ENCODE results near the gene MAP3K20. TPM values are rescaled to one million over a fixed set of nuclear protein-coding genes. Genes with fewer than 3 reads are reported as not detected.

Gene MAP3K20
- total RNA-seq, 2 experiments from 2014 or later: 15.6 to 16.0 TPM

GRCh38 chr2:173232956-173233744, 157.5 kb downstream of the MAP3K20 start:
- no peak for ATAC-seq
- H3K27ac Mint-ChIP-seq: no peak overlapping the region

DNA sequence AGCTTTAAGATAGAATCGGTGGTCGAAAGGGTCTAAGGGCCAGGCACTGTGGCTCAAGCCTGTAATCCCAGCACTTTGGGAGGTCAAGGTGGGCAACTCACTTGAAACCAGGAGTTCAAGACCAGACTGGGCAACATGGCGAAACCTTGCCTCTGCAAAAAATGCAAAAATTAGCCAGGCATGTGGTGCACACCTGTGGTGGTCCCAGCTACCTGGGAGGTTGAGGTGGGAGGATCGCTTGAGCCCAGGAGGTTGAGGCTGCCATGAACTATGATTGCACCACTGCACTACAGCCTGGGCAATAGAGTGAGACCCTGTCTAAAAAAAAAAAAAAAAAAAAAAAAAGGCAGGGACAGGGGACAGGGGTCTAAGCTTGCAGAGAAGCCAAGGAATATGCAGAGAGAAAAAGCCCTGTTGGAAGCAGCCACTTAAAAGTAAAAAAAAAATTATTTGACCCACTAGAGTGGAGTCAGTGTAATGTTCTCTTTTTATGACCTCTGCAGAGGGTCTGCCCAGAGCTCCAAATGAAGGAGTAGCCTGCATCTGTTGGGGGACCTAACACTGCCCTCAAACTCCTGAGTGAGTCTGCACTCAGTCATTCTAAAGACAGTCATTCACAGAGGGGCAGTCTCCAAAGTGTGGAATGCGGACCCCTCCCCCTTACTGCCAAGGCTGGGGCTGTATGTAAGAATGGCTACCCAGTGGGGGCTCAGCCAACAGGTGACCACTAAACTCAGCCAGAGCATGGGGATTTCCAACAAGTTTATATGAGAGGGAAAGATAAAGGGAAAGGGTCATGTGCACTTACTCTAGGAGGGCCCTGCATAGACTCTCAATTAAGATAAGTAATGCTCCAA, 160.5 kb downstream of the MAP3K20 start:
- Mint-ChIP-seq H3K36me3 (ENCODE audit: low read depth) (peaks cover 8% of the 10 kb centered on the region), H3K9me3 (ENCODE audit: insufficient read depth) (no peaks in the 10 kb centered on the region), H3K27ac (no peak overlapping the region), H3K4me3 (no peak overlapping the region), H3K27me3 (ENCODE audit: low read depth) (no peaks in the 10 kb centered on the region), H3K4me1 (ENCODE audit: low read depth) (peaks cover 12% of the 10 kb centered on the region)
- CTCF ChIA-PET: no interaction called here
- ATAC-seq: no peak
- POLR2A ChIA-PET: no interaction called here
- DNase-seq: no peak

More at GRCh38 chr2:173232956-173233744, 157.5 kb downstream of the MAP3K20 start:
- Mint-ChIP-seq H3K4me3 (no peak overlapping the region), H3K27me3 (ENCODE audit: low read depth) (peaks cover 2% of the 10 kb centered on the region), H3K4me1 (ENCODE audit: low read depth) (peaks cover 9% of the 10 kb centered on the region), H3K36me3 (ENCODE audit: low read depth) (peaks cover 8% of the 10 kb centered on the region), H3K9me3 (ENCODE audit: insufficient read depth) (no peaks in the 10 kb centered on the region)
- no peak for DNase-seq
- CTCF ChIA-PET: interaction anchor here (1.7 kb wide), 1 partner anchor 14 kb away, joined by 7 read pairs; no protein-coding TSS in a partner anchor
- POLR2A ChIA-PET: no interaction called here

- H3K27ac Mint-ChIP-seq: no peak overlapping the region
- peaks cover 9% of the 10 kb centered on the region for H3K4me1 Mint-ChIP-seq (ENCODE audit: low read depth)
- POLR2A ChIA-PET: no interaction called here
- no peak overlapping the region for H3K4me3 Mint-ChIP-seq
- no peak for DNase-seq
- CTCF ChIA-PET: no interaction called here
- no peak for ATAC-seq
- H3K36me3 Mint-ChIP-seq (ENCODE audit: low read depth): peaks cover 6% of the 10 kb centered on the region
- no peaks in the 10 kb centered on the region for H3K9me3 Mint-ChIP-seq (ENCODE audit: insufficient read depth)
- H3K27me3 Mint-ChIP-seq (ENCODE audit: low read depth): no peaks in the 10 kb centered on the region
Measured at GRCh38 chr2:173238385-173238784, 162.7 kb downstream of the MAP3K20 start.

GRCh38 chr2:173238831-173239230, 163.2 kb downstream of the MAP3K20 start:
- H3K27ac Mint-ChIP-seq: no peak overlapping the region
- no peaks in the 10 kb centered on the region for H3K9me3 Mint-ChIP-seq (ENCODE audit: insufficient read depth)
- ChIA-PET POLR2A (interaction anchor here (1.1 kb wide), 1 partner anchor 11 kb away, joined by 3 read pairs; no protein-coding TSS in a partner anchor), CTCF (interaction anchor here (1.2 kb wide), 1 partner anchor 8 kb away, joined by 3 read pairs; no protein-coding TSS in a partner anchor)
- no peak for ATAC-seq
- H3K4me1 Mint-ChIP-seq (ENCODE audit: low read depth): peaks cover 6% of the 10 kb centered on the region
- peaks cover 6% of the 10 kb centered on the region for H3K36me3 Mint-ChIP-seq (ENCODE audit: low read depth)
- DNase-seq: no peak
- H3K4me3 Mint-ChIP-seq: no peak overlapping the region
- H3K27me3 Mint-ChIP-seq (ENCODE audit: low read depth): no peaks in the 10 kb centered on the region

GRCh38 chr2:173239644-173240043, 164.0 kb downstream of the MAP3K20 start:
- CTCF ChIA-PET: interaction anchor here (1.2 kb wide), 1 partner anchor 8 kb away, joined by 3 read pairs; no protein-coding TSS in a partner anchor
- no peak for DNase-seq
- H3K36me3 Mint-ChIP-seq (ENCODE audit: low read depth): peaks cover 6% of the 10 kb centered on the region
- H3K27ac Mint-ChIP-seq: no peak overlapping the region
- H3K27me3 Mint-ChIP-seq (ENCODE audit: low read depth): no peaks in the 10 kb centered on the region
- H3K4me1 Mint-ChIP-seq (ENCODE audit: low read depth): peaks cover 6% of the 10 kb centered on the region
- H3K9me3 Mint-ChIP-seq (ENCODE audit: insufficient read depth): no peaks in the 10 kb centered on the region
- no peak overlapping the region for H3K4me3 Mint-ChIP-seq
- peak; percentile 39 for ATAC-seq
- POLR2A ChIA-PET: interaction anchor here (1.0 to 1.1 kb wide), 2 partner anchors 10 to 21 kb away, joined by 3 to 4 read pairs; no protein-coding TSS in a partner anchor

DNA sequence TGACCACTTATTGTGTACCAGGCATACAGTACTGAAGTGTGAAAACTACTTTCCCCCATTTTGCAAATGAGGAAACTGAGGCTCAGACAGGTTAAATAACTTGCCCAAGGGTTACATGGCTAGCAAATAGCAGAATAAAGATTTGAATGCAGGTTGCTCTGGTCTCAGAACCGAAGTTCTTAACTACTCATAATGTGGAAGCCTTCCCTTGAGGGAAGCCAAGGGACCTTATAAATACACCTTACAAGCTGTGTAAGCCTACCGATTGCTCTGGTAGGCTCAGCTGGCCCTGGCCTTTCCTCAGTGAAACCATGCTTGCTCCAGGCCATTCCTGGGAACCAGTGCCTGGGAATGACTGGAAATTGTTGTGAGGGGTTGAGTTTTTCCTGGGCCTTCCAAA, 164.4 kb downstream of the MAP3K20 start:
- Mint-ChIP-seq H3K27me3 (ENCODE audit: low read depth) (no peaks in the 10 kb centered on the region), H3K27ac (no peak overlapping the region), H3K4me1 (ENCODE audit: low read depth) (peaks cover 6% of the 10 kb centered on the region), H3K4me3 (no peak overlapping the region), H3K9me3 (ENCODE audit: insufficient read depth) (no peaks in the 10 kb centered on the region), H3K36me3 (ENCODE audit: low read depth) (peaks cover 6% of the 10 kb centered on the region)
- ChIA-PET POLR2A (interaction anchor here (1.0 kb wide), 1 partner anchor 22 kb away, joined by 4 read pairs; no protein-coding TSS in a partner anchor), CTCF (interaction anchor here (1.2 kb wide), 1 partner anchor 9 kb away, joined by 3 read pairs; no protein-coding TSS in a partner anchor)
- ATAC-seq (no peak), DNase-seq (no peak)

GRCh38 chr2:173241643-173242042, 166.0 kb downstream of the MAP3K20 start:
- H3K9me3 Mint-ChIP-seq (ENCODE audit: insufficient read depth): no peaks in the 10 kb centered on the region
- DNase-seq: no peak
- no peaks in the 10 kb centered on the region for H3K27me3 Mint-ChIP-seq (ENCODE audit: low read depth)

GRCh38 chr2:173247156-173247555, 171.5 kb downstream of the MAP3K20 start:
- Mint-ChIP-seq H3K36me3 (ENCODE audit: low read depth) (no peaks in the 10 kb centered on the region), H3K27ac (no peak overlapping the region), H3K4me3 (no peak overlapping the region), H3K27me3 (ENCODE audit: low read depth) (no peaks in the 10 kb centered on the region), H3K4me1 (ENCODE audit: low read depth) (no peaks in the 10 kb centered on the region), H3K9me3 (ENCODE audit: insufficient read depth) (no peaks in the 10 kb centered on the region)
- CTCF ChIA-PET: no interaction called here
- POLR2A ChIA-PET: no interaction called here
- DNase-seq: no peak
- no peak for ATAC-seq

More at GRCh38 chr2:173241643-173242042, 166.0 kb downstream of the MAP3K20 start:
- ChIA-PET CTCF (no interaction called here), POLR2A (no interaction called here)
- peaks cover 6% of the 10 kb centered on the region for H3K4me1 Mint-ChIP-seq (ENCODE audit: low read depth)
- no peak overlapping the region for H3K27ac Mint-ChIP-seq
- peaks cover 6% of the 10 kb centered on the region for H3K36me3 Mint-ChIP-seq (ENCODE audit: low read depth)
- ATAC-seq: no peak
- H3K4me3 Mint-ChIP-seq: no peak overlapping the region

- ChIA-PET POLR2A (no interaction called here), CTCF (interaction anchor here (1.9 kb wide), 1 partner anchor 221 kb away, joined by 7 read pairs; no protein-coding TSS in a partner anchor)
Measured at GRCh38 chr2:173248381-173248780, 172.7 kb downstream of the MAP3K20 start.

DNA sequence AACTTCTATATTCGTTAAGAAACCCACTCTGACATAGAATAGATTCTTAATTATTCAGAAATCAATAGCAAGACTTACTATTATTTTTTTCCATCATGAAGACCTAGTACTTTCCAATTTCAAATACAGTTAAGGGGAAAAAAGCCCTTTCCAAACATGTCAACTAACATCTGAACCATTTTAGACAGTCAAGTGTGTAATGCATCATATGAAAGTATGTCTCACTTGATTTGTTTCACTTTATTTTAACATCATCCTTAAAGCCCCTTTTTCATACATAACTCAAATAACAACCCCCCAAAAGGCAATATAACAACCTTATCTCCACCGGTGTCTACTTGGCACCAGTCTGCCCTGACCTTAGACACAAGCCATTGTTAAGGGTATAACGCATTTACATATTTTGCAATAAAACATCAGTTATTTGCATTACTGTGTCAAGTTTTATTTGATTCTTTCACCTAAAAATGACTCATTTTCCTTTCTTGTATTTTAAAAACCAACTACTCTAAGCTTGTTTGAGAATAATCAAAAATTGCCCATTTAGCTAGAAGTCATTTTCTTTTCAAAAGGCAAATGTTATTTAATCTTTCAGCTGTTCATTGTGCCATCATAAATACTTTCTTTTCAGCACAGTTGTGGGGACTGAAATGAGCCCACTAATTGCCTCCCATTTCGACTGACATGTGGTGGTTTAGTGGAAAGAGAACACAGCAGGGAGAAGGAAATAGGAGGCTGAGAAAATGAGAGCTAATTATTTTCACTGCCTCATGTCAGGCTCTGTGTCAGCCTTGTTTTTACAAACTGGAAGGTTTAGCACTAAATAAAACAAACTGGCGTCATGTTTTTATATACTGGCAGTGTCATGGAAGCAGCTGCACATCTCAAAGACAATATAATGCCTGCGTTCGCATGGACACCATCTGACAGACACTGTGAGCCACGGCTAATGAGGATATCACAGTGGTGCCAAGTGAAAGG, 174.3 kb downstream of the MAP3K20 start:
- no peaks in the 10 kb centered on the region for H3K4me1 Mint-ChIP-seq (ENCODE audit: low read depth)
- ChIA-PET CTCF (interaction anchor here (1.9 kb wide), 1 partner anchor 223 kb away, joined by 7 read pairs; no protein-coding TSS in a partner anchor), POLR2A (interaction anchor here (1.2 kb wide), 1 partner anchor 11 kb away, joined by 3 read pairs; no protein-coding TSS in a partner anchor)
- DNase-seq (no peak), ATAC-seq (no peak)
- H3K36me3 Mint-ChIP-seq (ENCODE audit: low read depth): no peaks in the 10 kb centered on the region
- H3K9me3 Mint-ChIP-seq (ENCODE audit: insufficient read depth): no peaks in the 10 kb centered on the region
- no peak overlapping the region for H3K27ac Mint-ChIP-seq
- H3K27me3 Mint-ChIP-seq (ENCODE audit: low read depth): no peaks in the 10 kb centered on the region
- H3K4me3 Mint-ChIP-seq: no peak overlapping the region

More at GRCh38 chr2:173248381-173248780, 172.7 kb downstream of the MAP3K20 start:
- H3K9me3 Mint-ChIP-seq (ENCODE audit: insufficient read depth): no peaks in the 10 kb centered on the region
- no peaks in the 10 kb centered on the region for H3K4me1 Mint-ChIP-seq (ENCODE audit: low read depth)
- H3K36me3 Mint-ChIP-seq (ENCODE audit: low read depth): no peaks in the 10 kb centered on the region
- no peak overlapping the region for H3K4me3 Mint-ChIP-seq
- ATAC-seq: no peak
- DNase-seq: no peak
- H3K27me3 Mint-ChIP-seq (ENCODE audit: low read depth): no peaks in the 10 kb centered on the region
- H3K27ac Mint-ChIP-seq: no peak overlapping the region

DNA sequence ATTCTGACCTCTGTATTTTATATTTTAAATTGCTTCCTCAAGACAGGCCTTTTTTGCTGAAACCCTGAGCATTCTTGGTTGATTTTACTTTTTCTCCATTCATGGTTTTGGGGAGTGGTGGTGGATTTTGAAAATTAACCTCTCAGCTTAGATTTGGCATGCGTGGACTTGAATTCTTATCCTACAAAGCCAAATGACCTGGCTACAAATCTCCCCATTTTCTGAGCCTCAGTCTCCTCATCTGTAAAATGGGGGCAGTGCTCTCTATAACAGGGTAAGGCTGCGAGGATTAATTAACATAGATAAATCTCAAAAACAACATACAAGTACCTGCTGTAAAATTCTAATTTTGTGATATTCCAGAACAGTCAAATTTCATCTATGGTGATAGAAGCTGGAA, 175.6 kb downstream of the MAP3K20 start:
- Mint-ChIP-seq H3K9me3 (ENCODE audit: insufficient read depth) (no peaks in the 10 kb centered on the region), H3K4me1 (ENCODE audit: low read depth) (no peaks in the 10 kb centered on the region), H3K36me3 (ENCODE audit: low read depth) (no peaks in the 10 kb centered on the region), H3K4me3 (no peak overlapping the region), H3K27ac (no peak overlapping the region), H3K27me3 (ENCODE audit: low read depth) (no peaks in the 10 kb centered on the region)
- ATAC-seq (no peak), DNase-seq (no peak)
- ChIA-PET POLR2A (no interaction called here), CTCF (no interaction called here)

Data from activated CD8-positive, alpha-beta T cell treated with anti-CD3 and anti-CD28 coated beads, Interleukin-2, amount 10 ng/mL, durations not matched to agents 7 days and 5 days (primary cell).